NCI-H2196 treated with DMSO at 0.1 percent for 48 hours (cell line): ENCODE results near the gene DUXB.

Source experiments
- DNase-seq: peaks from one replicate; lab custom pipeline; 2025; ENCODE audit not compliant: unreplicated experiment; lab: John Stamatoyannopoulos, UW

DUXB gene

GRCh38 chr16:75701361-75701760 lies at the start of gene DUXB:
Gene DUXB, minus strand, starts transcription at chr16:75701461. Its CDS starts 43 bp downstream, at chr16:75701418.
- no peak for DNase-seq

- no peak for DNase-seq
Observed at GRCh38 chr16:75750528-75750927, 49.3 kb upstream of the DUXB start.

- DNase-seq, result no peak
Observed at GRCh38 chr16:75746359-75746758, 45.1 kb upstream of the DUXB start.

GRCh38 chr16:75745823-75746222 lies 44.6 kb upstream of the DUXB start:
- DNase-seq, result no peak

- no peak for DNase-seq
Observed at GRCh38 chr16:75745242-75745641, 44.0 kb upstream of the DUXB start.

DNA sequence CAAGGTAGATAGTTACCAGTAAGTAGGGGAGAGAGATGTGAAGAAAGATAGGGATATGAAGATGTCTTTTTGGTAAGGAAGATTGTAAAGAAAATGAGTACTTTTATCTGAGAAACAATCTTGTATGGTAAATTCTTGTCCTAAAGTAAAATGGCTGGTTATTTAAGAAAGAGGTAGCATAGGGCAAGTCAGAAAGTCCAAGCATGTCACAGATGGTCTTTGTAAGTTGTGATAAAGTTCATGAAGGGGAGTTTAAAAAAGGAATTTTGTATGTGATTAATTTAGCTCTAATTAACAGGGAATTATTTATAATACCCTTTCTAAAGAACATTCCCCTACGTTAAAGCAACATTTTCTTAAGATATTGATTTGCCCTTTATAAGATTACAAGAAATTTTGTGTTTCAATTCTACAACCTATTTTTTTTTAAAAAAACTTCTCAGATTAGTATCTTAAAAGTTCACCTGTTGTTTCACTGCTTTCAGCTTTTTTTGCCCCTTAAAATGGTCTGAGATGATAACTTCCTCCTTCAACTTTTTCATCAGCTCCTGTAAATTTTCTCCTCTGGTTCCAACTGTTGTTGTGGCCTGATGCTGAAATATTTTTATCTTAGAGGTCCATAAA lies 41.3 kb upstream of the DUXB start:
- no peak for DNase-seq

DNA sequence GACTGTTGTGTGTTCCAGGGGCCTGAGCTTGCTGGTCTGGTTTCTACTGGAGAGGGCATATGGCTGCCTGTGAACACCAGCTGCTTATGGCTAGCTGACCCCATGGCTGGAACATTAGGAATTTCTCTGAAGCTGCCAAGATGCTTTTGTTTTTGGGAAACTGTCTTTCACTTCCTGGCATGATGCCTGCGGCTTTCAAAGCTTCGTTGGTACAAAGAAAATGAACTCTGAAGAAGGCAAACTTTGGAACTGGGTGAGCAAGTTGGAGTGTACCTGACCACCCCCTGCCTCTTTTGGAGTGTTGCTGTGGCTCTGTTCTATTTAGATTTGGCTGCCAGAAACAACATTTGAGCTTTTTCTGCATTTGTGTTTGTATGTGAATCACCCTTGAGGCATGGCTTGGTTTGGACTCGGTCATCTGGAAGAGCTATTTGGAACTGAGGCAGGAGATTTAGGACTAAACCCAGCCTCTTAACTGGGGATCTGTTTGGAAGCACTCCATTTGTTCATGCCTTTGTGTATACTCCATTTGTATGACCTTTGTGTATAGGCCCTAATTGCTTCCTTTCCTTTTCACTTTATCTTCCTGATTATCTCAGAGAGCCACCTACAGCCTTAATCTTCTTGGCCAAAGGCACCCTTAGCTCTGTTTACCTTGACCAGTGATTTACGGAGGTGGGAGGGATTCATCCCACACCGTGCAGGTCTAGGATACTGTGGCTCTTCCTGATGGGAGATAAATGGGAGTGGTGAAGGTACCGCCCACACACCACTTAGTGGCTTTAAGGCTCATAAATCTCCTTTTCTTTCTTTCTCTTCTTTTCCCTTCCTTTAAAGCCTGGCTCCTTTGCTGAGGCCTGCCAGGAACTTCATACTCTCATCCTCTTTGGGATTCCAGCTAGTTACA lies 32.3 kb upstream of the DUXB start:
- DNase-seq, result no peak

DNA sequence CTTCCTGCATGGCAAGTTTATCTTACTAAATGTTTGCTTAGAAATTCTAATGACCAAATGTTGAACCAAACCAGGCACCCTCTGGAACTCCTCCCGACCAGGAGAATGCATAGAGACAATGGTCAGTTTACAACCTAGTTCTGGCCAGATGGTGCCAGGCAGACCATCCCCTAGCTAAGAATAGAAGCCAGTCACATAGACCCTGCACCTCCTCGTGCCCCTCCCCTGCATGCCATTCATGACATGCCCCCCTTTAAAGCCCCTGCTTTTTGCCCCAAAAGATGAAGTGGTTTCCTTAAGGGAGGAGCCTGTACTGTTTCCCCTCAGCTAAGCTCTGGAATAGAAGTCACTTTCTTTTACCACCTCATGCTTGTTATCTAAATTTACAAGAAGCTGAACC lies 31.6 kb upstream of the DUXB start:
- DNase-seq, result no peak

- no peak for DNase-seq
Observed at GRCh38 chr16:75727221-75727620, 26.0 kb upstream of the DUXB start.

DNA sequence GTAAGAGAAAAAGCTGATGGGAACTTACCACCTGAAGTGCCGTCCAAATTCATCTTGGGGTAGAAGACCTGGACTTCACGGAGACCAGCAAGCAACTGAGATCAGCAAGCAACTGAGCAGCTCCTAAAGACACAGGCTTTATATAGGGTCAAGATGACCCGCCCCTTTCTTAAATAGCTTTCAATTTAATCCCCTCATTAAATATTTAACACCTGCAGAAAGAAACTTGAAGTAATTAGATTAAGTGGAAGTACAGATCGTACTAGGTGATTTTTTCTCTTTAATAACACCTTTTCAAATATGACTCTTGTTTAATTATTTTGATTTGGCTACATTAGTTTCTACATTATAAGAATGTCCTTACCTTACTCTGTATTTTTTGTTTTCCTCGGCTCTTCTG lies 25.1 kb upstream of the DUXB start, which contains the start of gene CPHXL:
Gene CPHXL, minus strand, starts transcription at position 101 of the 400 bp plus-strand sequence. Its CDS starts 48 bp downstream, at position 53.
- DNase-seq, result no peak

- no peak for DNase-seq
Observed at GRCh38 chr16:75718452-75718851, 17.2 kb upstream of the DUXB start.

DNA sequence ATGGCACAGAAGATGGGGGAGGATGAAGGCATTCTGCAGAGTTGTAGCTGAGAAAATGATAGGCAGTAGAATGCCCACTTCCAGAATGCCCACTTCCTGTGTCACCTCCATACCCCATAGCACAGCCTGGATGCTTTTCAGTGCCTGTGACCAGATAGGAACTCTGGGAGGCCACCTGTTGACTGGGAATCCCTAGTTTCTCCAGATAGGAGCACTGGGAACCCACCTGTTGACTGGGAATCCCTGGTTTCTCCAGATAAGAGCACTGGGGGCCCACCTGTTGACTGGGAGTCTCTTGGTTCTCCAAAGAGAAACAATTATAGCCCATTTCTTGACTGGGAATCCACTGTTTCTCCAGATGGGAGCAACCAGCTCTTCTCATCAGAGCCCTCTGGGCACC lies 13.4 kb upstream of the DUXB start:
- DNase-seq, result no peak

GRCh38 chr16:75710344-75710743 lies 9.1 kb upstream of the DUXB start:
- DNase-seq, result no peak

GRCh38 chr16:75703306-75703705 lies 2.0 kb upstream of the DUXB start:
- no peak for DNase-seq

DNA sequence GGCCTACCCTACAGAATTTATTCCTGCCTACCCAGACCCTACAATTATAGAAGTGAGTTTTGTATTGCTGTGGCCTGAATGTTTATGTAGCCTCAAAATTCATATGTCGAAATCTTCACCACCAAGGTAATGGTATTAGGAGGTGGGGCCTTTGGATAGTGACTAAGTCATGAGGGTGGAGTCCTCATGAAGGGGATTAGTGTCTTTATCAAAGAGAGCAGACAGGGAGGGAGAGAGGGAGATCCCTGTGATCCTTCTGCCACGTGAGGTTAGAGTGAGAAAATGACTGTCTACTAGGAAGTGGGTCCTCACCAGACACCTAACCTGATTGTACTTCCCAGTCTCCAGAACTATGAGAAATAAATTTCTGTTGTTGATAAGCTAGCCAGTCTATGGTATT lies 981 bp upstream of the DUXB start:
- DNase-seq, result no peak

GRCh38 chr16:75697571-75697970 lies 3.7 kb downstream of the DUXB start:
- DNase-seq, result no peak

DNA sequence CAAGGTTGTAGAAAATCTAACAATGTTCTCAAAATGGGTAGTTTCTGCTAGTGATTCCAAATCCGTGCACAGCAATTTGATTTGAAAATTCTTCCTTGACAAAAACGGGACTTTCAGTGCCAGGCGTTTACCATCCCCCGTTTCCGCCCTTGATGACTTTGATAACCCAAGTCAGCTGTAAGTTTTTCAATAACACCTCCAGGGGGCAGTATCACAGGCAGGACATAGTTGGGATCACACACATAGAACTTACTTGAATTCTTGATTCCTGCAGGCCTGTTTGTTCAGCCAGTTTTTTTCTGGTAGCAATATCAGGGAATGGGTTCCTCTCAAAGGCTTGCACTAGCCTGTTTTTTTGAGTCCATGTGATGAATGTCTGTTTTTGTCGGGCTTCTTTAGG lies 5.6 kb downstream of the DUXB start:
- no peak for DNase-seq

GRCh38 chr16:75687361-75687760 lies 13.9 kb downstream of the DUXB start:
- no peak for DNase-seq

DNA sequence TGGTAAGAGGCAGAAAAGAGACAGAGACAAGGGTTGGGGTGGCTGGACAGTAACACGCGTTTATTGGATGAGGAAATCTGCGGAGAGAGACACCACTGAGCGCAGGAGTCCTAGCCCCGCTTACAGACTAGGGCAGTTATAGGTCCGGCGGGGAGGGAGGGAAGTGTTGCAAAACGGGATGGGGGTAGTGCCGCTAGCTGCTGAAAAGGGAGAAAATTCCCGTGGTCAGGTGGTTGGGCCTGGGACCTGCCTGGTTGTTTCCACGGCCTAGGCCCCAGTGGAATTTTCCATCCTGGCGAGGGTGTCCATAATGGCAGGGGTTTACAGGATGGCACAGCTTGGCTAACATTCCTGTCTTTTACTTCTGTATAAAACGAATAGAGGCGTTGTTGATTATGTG lies 19.0 kb downstream of the DUXB start:
- no peak for DNase-seq

GRCh38 chr16:75679366-75679765 lies 21.9 kb downstream of the DUXB start:
- no peak for DNase-seq

DNA sequence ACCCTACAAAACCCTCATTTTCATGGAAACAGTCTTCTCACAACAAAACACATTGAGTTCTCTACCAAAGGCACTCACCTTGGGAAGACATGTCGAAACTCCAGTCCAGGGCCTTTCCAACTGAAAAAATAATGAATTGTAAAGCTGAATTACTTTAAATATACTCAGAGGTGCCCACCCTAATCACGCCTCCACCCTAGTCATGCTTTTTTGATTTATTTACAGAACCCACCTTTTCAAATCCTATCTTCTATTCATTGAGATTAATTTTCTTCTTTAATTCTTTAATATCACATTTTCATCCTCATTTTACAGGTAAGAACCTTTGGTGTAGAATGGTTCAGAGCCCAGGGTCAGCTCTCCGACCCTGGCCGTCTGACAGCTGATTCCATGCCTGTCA lies 24.4 kb downstream of the DUXB start, which contains the start of gene CPHXL2:
Gene CPHXL2, minus strand, starts transcription at position 101 of the 400 bp plus-strand sequence. Its CDS starts 10 bp downstream, at position 91.
- no peak for DNase-seq

DNA sequence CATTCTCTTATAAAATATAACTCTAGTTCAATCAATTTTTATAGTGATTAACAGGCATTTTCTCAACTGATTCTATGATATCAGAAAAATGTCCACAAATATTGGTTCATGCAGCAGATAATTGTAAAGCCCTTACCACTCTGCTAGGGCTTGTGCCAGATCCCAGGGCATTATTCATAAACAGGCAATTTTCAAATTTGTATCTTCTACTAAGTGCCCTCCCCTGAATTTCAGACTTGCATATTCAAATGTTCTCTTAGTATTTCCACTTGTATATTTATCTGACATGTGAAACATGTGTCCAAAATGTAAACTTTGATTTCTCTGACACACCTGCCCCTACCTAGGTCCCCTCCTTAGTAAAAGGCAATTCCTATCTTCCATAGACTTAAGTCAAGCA lies 33.8 kb downstream of the DUXB start:
- DNase-seq, result no peak
